Peyer's patch (tissue), 4 donors: ENCODE data around the gene ELF2.

Experiments
- CTCF ChIP-seq, 6 experiments: fragments of 450-650 bp in 4 of 6; fragments of 200-600 bp in 2 of 6; sonication (generic) in 1 of 6; IDR thresholded peaks; one replicate each; pipeline ENCODE4 v1.5.1; 2017 to 2019; ENCODE audit warnings: antibody characterized with exemption in 6 of 6, mild to moderate bottlenecking in 3 of 6, moderate library complexity in 1 of 6
- POLR2A ChIP-seq, 2 donors: fragments of 450-650 bp; IDR thresholded peaks; one replicate each; pipeline ENCODE4 v1.5.1; 2017; ENCODE audit warnings: antibody characterized with exemption in 2 of 2, mild to moderate bottlenecking in 2 of 2, moderate library complexity in 2 of 2

GRCh38 chr4:139207247-139207646, 30.2 kb upstream of the ELF2 start:
- TF ChIP-seq POLR2A (IDR thresholded peaks at IDR 0.05) (no peak), CTCF (IDR thresholded peaks at IDR 0.05) (no peak)
